Esophagus squamous epithelium (tissue), 4 donors: Measurements from ENCODE around the gene SAMD3.

Experiments
- CTCF ChIP-seq, 6 experiments: fragments of 450-650 bp in 4 of 6; fragments of 200-600 bp in 2 of 6; sonication (generic) in 2 of 6; IDR thresholded peaks; one replicate each; pipeline ENCODE4 v1.5.1; 2016 to 2019; ENCODE audit warnings: antibody characterized with exemption in 6 of 6, mild to moderate bottlenecking in 4 of 6, moderate library complexity in 4 of 6
- POLR2A ChIP-seq, 4 donors: fragments of 450-650 bp; IDR thresholded peaks; one replicate each; pipeline ENCODE4 v1.6.1; 2017; ENCODE audit warnings: antibody characterized with exemption in 4 of 4, mild to moderate bottlenecking in 4 of 4, moderate library complexity in 3 of 4

GRCh38 chr6:130229645-130230044 is 6.9 kb upstream of the SAMD3 start:
- TF ChIP-seq POLR2A (IDR thresholded peaks at IDR 0.05) (no peak), CTCF (IDR thresholded peaks at IDR 0.05) (no peak)
